HepG2 (cell line): ENCODE measurements around the gene GBA3.

ENCODE experiments used
- CHD2 ChIP-seq: IDR thresholded peaks from 2 replicates; pipeline ENCODE4 v1.6.1; 2011; ENCODE audit warnings: low read depth, low read length, improper control_type of control experiment
- KDM5B ChIP-seq: sonication (generic); formaldehyde crosslinking; IDR thresholded peaks from 2 replicates; pipeline ENCODE4 v1.4.0; 2020; ENCODE audit warnings: missing genetic modification reagents, mild to moderate bottlenecking, borderline replicate concordance
- NR2C2 ChIP-seq: sonication (generic); formaldehyde crosslinking; IDR thresholded peaks from 2 replicates; pipeline ENCODE4 v1.4.0; 2020; ENCODE audit warnings: missing genetic modification reagents, mild to moderate bottlenecking, moderate library complexity, borderline replicate concordance
- PBX2 ChIP-seq: IDR thresholded peaks from 2 replicates; pipeline ENCODE4 v1.6.1; 2016; ENCODE audit warnings: control low read depth
- ZBTB26 ChIP-seq: IDR thresholded peaks from 2 replicates; pipeline ENCODE4 v1.6.1; 2016; ENCODE audit warnings: missing compliant biosample characterization, missing genetic modification reagents, borderline replicate concordance
- ZFP91 ChIP-seq: sonication (generic); formaldehyde crosslinking; IDR thresholded peaks from 2 replicates; pipeline ENCODE4 v1.9.0; 2022; ENCODE audit warnings: missing genetic modification reagents, mild to moderate bottlenecking, borderline replicate concordance
- TF ChIP-seq, protein P1 (sequence below): sonication (generic); formaldehyde crosslinking; IDR thresholded peaks from 2 replicates; pipeline ENCODE4 v1.4.0; 2020; ENCODE audit warnings: missing genetic modification reagents
- TF ChIP-seq, protein P2 (sequence below): sonication (generic); formaldehyde crosslinking; IDR thresholded peaks from 2 replicates; pipeline ENCODE4 v1.5.0; 2020; ENCODE audit warnings: mild to moderate bottlenecking, missing genetic modification reagents, moderate library complexity

DNA sequence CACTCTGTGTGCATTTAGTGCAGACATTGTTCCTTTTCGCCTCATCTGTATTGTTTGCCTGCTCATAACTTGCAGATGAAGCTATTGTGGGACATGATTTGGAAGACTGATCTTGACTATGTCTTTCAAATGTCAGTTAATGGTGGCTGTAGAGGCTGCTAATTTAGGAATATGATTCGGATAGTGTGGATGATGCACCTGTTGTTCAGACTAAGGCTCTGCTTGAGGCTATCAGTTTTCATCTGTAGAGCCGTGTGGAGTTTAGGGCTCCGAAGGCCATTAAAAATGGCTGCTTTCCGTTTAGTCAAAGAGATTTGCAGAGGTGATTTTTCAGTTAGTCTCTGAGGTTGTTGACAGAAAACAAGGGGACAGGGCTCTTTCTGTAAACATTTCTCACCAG is 102.0 kb downstream of the GBA3 start:
- TF ChIP-seq, protein P1, sequence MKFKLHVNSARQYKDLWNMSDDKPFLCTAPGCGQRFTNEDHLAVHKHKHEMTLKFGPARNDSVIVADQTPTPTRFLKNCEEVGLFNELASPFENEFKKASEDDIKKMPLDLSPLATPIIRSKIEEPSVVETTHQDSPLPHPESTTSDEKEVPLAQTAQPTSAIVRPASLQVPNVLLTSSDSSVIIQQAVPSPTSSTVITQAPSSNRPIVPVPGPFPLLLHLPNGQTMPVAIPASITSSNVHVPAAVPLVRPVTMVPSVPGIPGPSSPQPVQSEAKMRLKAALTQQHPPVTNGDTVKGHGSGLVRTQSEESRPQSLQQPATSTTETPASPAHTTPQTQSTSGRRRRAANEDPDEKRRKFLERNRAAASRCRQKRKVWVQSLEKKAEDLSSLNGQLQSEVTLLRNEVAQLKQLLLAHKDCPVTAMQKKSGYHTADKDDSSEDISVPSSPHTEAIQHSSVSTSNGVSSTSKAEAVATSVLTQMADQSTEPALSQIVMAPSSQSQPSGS: no peak
- TF ChIP-seq, protein P2, sequence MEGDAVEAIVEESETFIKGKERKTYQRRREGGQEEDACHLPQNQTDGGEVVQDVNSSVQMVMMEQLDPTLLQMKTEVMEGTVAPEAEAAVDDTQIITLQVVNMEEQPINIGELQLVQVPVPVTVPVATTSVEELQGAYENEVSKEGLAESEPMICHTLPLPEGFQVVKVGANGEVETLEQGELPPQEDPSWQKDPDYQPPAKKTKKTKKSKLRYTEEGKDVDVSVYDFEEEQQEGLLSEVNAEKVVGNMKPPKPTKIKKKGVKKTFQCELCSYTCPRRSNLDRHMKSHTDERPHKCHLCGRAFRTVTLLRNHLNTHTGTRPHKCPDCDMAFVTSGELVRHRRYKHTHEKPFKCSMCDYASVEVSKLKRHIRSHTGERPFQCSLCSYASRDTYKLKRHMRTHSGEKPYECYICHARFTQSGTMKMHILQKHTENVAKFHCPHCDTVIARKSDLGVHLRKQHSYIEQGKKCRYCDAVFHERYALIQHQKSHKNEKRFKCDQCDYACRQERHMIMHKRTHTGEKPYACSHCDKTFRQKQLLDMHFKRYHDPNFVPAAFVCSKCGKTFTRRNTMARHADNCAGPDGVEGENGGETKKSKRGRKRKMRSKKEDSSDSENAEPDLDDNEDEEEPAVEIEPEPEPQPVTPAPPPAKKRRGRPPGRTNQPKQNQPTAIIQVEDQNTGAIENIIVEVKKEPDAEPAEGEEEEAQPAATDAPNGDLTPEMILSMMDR (CRISPR knock-in tag): no peak
- TF ChIP-seq ZFP91 (CRISPR knock-in tag) (no peak), NR2C2 (CRISPR knock-in tag) (no peak), CHD2 (no peak), ZBTB26 (CRISPR knock-in tag) (no peak), PBX2 (CRISPR knock-in tag) (no peak), KDM5B (CRISPR knock-in tag) (no peak)
